Iris pigment epithelial cell (primary cell): ENCODE data around the gene ELF5.
A peak's percentile ranks its signal among the peaks of the same experiment; 100 is the strongest.

ENCODE experiments used
- DNase-seq: peaks from one replicate; pipeline ENCODE4 v3.0.0-alpha.2; 2011; ENCODE audit warnings: low read depth

The ELF5 gene

GRCh38 chr11:34492806-34493414 lies 20.7 kb downstream of the ELF5 start:
- peak; percentile 54 for DNase-seq

- DNase-seq, result no peak
Observed at GRCh38 chr11:34490304-34490703, 23.3 kb downstream of the ELF5 start.

GRCh38 chr11:34488855-34489557 lies 24.6 kb downstream of the ELF5 start:
- no peak for DNase-seq

GRCh38 chr11:34487430-34487829 lies 26.2 kb downstream of the ELF5 start:
- DNase-seq, result no peak

- no peak for DNase-seq
Observed at GRCh38 chr11:34483106-34483874, 30.3 kb downstream of the ELF5 start.

GRCh38 chr11:34481307-34481706 lies 32.3 kb downstream of the ELF5 start:
- no peak for DNase-seq

GRCh38 chr11:34480314-34480713 lies 33.3 kb downstream of the ELF5 start:
- DNase-seq, result peak; percentile 62

GRCh38 chr11:34478845-34479663 lies 34.5 kb downstream of the ELF5 start:
- no peak for DNase-seq

- DNase-seq, result no peak
Observed at GRCh38 chr11:34476849-34477248, 36.7 kb downstream of the ELF5 start.

GRCh38 chr11:34475656-34476055 lies 37.9 kb downstream of the ELF5 start:
- DNase-seq, result no peak

- no peak for DNase-seq
Observed at GRCh38 chr11:34473603-34474169, 39.9 kb downstream of the ELF5 start.

GRCh38 chr11:34468209-34468841 lies 45.3 kb downstream of the ELF5 start:
- peak; percentile 50 for DNase-seq

GRCh38 chr11:34466802-34467488 lies 46.6 kb downstream of the ELF5 start:
- DNase-seq, result no peak

- no peak for DNase-seq
Observed at GRCh38 chr11:34464591-34465051, 49.0 kb downstream of the ELF5 start.

GRCh38 chr11:34461215-34461614 lies 52.4 kb downstream of the ELF5 start:
- DNase-seq, result no peak

- no peak for DNase-seq
Observed at GRCh38 chr11:34460278-34460677, 53.3 kb downstream of the ELF5 start.

- no peak for DNase-seq
Observed at GRCh38 chr11:34459507-34460162, 54.0 kb downstream of the ELF5 start.

GRCh38 chr11:34458525-34458924 lies 55.1 kb downstream of the ELF5 start:
- DNase-seq, result no peak

GRCh38 chr11:34457607-34458006 lies 56.0 kb downstream of the ELF5 start:
- DNase-seq, result no peak
